HL-60 (cell line): ENCODE results near the gene OSBPL6.

ENCODE experiments used
- DNase-seq, 2 experiments: peaks; one replicate each; pipeline ENCODE4 v3.0.0-alpha.2; 2010 to 2020; ENCODE audit warnings: low read depth in 1 of 2, low spot score in 1 of 2
- H3K27ac ChIP-seq: fragments of 250-450 bp; sonication (Bioruptor Pico); replicated peaks from 2 replicates; pipeline ENCODE4 v1.5.1; 2020; ENCODE audit warnings: mild to moderate bottlenecking, moderate library complexity
- H3K27me3 ChIP-seq: fragments of 250-450 bp; sonication (Bioruptor Pico); 2 replicates; pipeline ENCODE4 v1.5.1; 2021; ENCODE audit warnings: mild to moderate bottlenecking, moderate library complexity; ENCODE audit not compliant: insufficient read depth, poor library complexity, severe bottlenecking
- H3K4me3 ChIP-seq: replicated peaks from 2 replicates; pipeline ENCODE4 v1.5.1; 2011; ENCODE audit warnings: mild to moderate bottlenecking, control low read depth, low read length; ENCODE audit not compliant: insufficient read depth
- CTCF ChIP-seq: IDR thresholded peaks from one replicate; pipeline ENCODE4 v1.5.1; 2011; ENCODE audit warnings: low read length, control low read depth, inconsistent platforms; ENCODE audit not compliant: insufficient read depth
- GABPA ChIP-seq: IDR thresholded peaks from 2 replicates; pipeline ENCODE4 v1.6.1; 2012; ENCODE audit warnings: low read depth
- POLR2AphosphoS5 ChIP-seq: IDR thresholded peaks from 2 replicates; pipeline ENCODE4 v1.6.1; 2012; ENCODE audit warnings: low read depth
- SPI1 ChIP-seq: IDR thresholded peaks from 2 replicates; pipeline ENCODE4 v1.6.1; 2012; ENCODE audit warnings: low read depth, mild to moderate bottlenecking, borderline replicate concordance
- TF ChIP-seq, protein P1 (sequence below): IDR thresholded peaks from 2 replicates; pipeline ENCODE4 v1.6.1; 2012; ENCODE audit warnings: low read depth; ENCODE audit not compliant: insufficient replicate concordance

OSBPL6 gene

GRCh38 chr2:178426388-178426787 lies 232.1 kb downstream of the OSBPL6 start:
- no peak overlapping the region for H3K4me3 ChIP-seq
- no peak for DNase-seq
- no peaks in the 10 kb centered on the region for H3K27me3 ChIP-seq
- TF ChIP-seq POLR2AphosphoS5 (no peak), SPI1 (no peak), CTCF (no peak), GABPA (no peak)
- TF ChIP-seq, protein P1, sequence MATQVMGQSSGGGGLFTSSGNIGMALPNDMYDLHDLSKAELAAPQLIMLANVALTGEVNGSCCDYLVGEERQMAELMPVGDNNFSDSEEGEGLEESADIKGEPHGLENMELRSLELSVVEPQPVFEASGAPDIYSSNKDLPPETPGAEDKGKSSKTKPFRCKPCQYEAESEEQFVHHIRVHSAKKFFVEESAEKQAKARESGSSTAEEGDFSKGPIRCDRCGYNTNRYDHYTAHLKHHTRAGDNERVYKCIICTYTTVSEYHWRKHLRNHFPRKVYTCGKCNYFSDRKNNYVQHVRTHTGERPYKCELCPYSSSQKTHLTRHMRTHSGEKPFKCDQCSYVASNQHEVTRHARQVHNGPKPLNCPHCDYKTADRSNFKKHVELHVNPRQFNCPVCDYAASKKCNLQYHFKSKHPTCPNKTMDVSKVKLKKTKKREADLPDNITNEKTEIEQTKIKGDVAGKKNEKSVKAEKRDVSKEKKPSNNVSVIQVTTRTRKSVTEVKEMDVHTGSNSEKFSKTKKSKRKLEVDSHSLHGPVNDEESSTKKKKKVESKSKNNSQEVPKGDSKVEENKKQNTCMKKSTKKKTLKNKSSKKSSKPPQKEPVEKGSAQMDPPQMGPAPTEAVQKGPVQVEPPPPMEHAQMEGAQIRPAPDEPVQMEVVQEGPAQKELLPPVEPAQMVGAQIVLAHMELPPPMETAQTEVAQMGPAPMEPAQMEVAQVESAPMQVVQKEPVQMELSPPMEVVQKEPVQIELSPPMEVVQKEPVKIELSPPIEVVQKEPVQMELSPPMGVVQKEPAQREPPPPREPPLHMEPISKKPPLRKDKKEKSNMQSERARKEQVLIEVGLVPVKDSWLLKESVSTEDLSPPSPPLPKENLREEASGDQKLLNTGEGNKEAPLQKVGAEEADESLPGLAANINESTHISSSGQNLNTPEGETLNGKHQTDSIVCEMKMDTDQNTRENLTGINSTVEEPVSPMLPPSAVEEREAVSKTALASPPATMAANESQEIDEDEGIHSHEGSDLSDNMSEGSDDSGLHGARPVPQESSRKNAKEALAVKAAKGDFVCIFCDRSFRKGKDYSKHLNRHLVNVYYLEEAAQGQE, result no peak
- no peak overlapping the region for H3K27ac ChIP-seq

GRCh38 chr2:178427458-178427857 lies 233.1 kb downstream of the OSBPL6 start:
- TF ChIP-seq GABPA (no peak), CTCF (no peak), POLR2AphosphoS5 (no peak)
- H3K4me3 ChIP-seq, result no peak overlapping the region

GRCh38 chr2:178428396-178428806 lies 234.1 kb downstream of the OSBPL6 start:
- no peak for TF ChIP-seq SPI1
- no peak for TF ChIP-seq GABPA
- TF ChIP-seq, protein P1, result no peak
- no peak for TF ChIP-seq CTCF
- TF ChIP-seq POLR2AphosphoS5, result no peak
- no peak for DNase-seq
- H3K27me3 ChIP-seq, result no peaks in the 10 kb centered on the region

More at GRCh38 chr2:178427458-178427857, 233.1 kb downstream of the OSBPL6 start:
- DNase-seq, result no peak
- H3K27ac ChIP-seq, result no peak overlapping the region
- no peaks in the 10 kb centered on the region for H3K27me3 ChIP-seq

GRCh38 chr2:178429336-178429735 lies 235.0 kb downstream of the OSBPL6 start:
- no peak for DNase-seq
- H3K27me3 ChIP-seq, result no peaks in the 10 kb centered on the region
- no peak overlapping the region for H3K4me3 ChIP-seq
- no peak for TF ChIP-seq POLR2AphosphoS5
- TF ChIP-seq SPI1, result no peak
- TF ChIP-seq CTCF, result no peak
- TF ChIP-seq, protein P1, result no peak
- no peak for TF ChIP-seq GABPA
- no peak overlapping the region for H3K27ac ChIP-seq

More at GRCh38 chr2:178428396-178428806, 234.1 kb downstream of the OSBPL6 start:
- no peak overlapping the region for H3K27ac ChIP-seq
- no peak overlapping the region for H3K4me3 ChIP-seq
